ENCODE data around the gene ATP7B. TPM values are rescaled to one million over a fixed set of nuclear protein-coding genes. Genes with fewer than 3 reads are reported as not detected.
A peak's percentile ranks its signal among the peaks of the same experiment; 100 is the strongest.

Gene ATP7B
- total RNA-seq, 1 experiment from 2014 or later, result 4.4 TPM

DNA sequence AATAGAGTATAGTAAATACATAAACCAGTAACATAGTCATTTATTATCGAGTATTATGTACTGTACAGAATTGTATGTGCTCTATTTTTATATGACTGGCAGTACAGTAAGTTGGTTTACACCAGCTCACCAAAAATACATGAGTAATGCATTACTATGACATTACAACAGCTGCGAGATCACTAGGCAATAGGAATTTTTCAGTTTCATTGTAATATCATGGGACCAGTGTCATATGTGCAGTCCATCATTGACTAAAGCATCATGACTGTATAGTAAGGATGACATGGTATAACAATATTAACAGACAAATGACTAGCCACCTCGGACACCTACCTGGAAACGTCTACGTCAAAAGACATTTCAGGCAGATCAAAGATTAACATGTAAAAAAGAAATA, 33.6 kb downstream of the ATP7B start:
- Histone ChIP-seq H3K4me1 (ENCODE audit: insufficient read depth, low read length) (no peaks in the 10 kb centered on the region), H3K9me2 (replicated peaks; ENCODE audit: low read length) (no peaks in the 10 kb centered on the region), H2AFZ (ENCODE audit: low read length) (no peak overlapping the region), H3K9ac (ENCODE audit: low read length) (no peak overlapping the region), H4K20me1 (ENCODE audit: low read length) (no peaks in the 10 kb centered on the region), H3K4me3 (ENCODE audit: low read length) (no peak overlapping the region), H3K9me3 (ENCODE audit: low read length) (no peaks in the 10 kb centered on the region), H3F3A (ENCODE audit: low read length, unreplicated experiment) (no peaks in the 10 kb centered on the region), H3K27ac (ENCODE audit: low read length) (no peak overlapping the region), H3K27me3 (ENCODE audit: low read length) (no peaks in the 10 kb centered on the region), H3K36me3 (ENCODE audit: low read depth, low read length) (no peaks in the 10 kb centered on the region), H3K79me2 (ENCODE audit: low read length) (no peaks in the 10 kb centered on the region), H3K4me2 (ENCODE audit: low read length) (no peak overlapping the region)
- ChIA-PET POLR2A (ENCODE audit: unreplicated experiment) (interaction anchor here (0.6 kb wide), 1 partner anchor 217 kb away, joined by 5 read pairs; no protein-coding TSS in a partner anchor), CTCF (no interaction called here)
- BruUV-seq (replicated peaks), result no TSS peak
- TF ChIP-seq EZH2 (IDR thresholded peaks at IDR 0.05; ENCODE audit: low read length, unreplicated experiment), result no peak
- TF ChIP-seq CTCF (conservative IDR thresholded peaks at IDR 0.05; ENCODE audit: low read depth, low read length), result no peak
- TF ChIP-seq EZH2phosphoT487 (IDR thresholded peaks at IDR 0.05; ENCODE audit: borderline replicate concordance, low read length), result no peak
- intact Hi-C loops (cut with micrococcal nuclease), result no loop called here
- no peak; the same call in 1 of the 2 replicates for ATAC-seq
- DNase-seq, result no peak

- no peaks in the 10 kb centered on the region for H4K20me1 ChIP-seq (ENCODE audit: low read length)
- H3K9me3 ChIP-seq (ENCODE audit: low read length), result no peaks in the 10 kb centered on the region
- H3K9ac ChIP-seq (ENCODE audit: low read length), result no peak overlapping the region
- H3K36me3 ChIP-seq (ENCODE audit: low read depth, low read length), result no peaks in the 10 kb centered on the region
- no peaks in the 10 kb centered on the region for H3K79me2 ChIP-seq (ENCODE audit: low read length)
- H3K27ac ChIP-seq (ENCODE audit: low read length), result no peak overlapping the region
- no peaks in the 10 kb centered on the region for H3K9me2 ChIP-seq (replicated peaks; ENCODE audit: low read length)
- no peaks in the 10 kb centered on the region for H3K27me3 ChIP-seq (ENCODE audit: low read length)
- CTCF ChIA-PET, result no interaction called here
- H3K4me1 ChIP-seq (ENCODE audit: insufficient read depth, low read length), result no peaks in the 10 kb centered on the region
- no peak for TF ChIP-seq EZH2phosphoT487 (IDR thresholded peaks at IDR 0.05; ENCODE audit: borderline replicate concordance, low read length)
- TF ChIP-seq CTCF (conservative IDR thresholded peaks at IDR 0.05; ENCODE audit: low read depth, low read length), result no peak
- TF ChIP-seq EZH2 (IDR thresholded peaks at IDR 0.05; ENCODE audit: low read length, unreplicated experiment), result no peak
- no TSS peak for BruUV-seq (replicated peaks)
- no peak overlapping the region for H2AFZ ChIP-seq (ENCODE audit: low read length)
- no peak overlapping the region for H3K4me3 ChIP-seq (ENCODE audit: low read length)
- intact Hi-C loops (cut with micrococcal nuclease), result no loop called here
- ATAC-seq, result no peak
- POLR2A ChIA-PET (ENCODE audit: unreplicated experiment), result no interaction called here
- no peaks in the 10 kb centered on the region for H3F3A ChIP-seq (ENCODE audit: low read length, unreplicated experiment)
- no peak for DNase-seq
- no peak overlapping the region for H3K4me2 ChIP-seq (ENCODE audit: low read length)
Measured at GRCh38 chr13:51976890-51977289, 34.4 kb downstream of the ATP7B start.

- H3K79me2 ChIP-seq (ENCODE audit: low read length), result no peaks in the 10 kb centered on the region
- no peak overlapping the region for H3K9ac ChIP-seq (ENCODE audit: low read length)
- no peak overlapping the region for H3K27ac ChIP-seq (ENCODE audit: low read length)
- no peak overlapping the region for H3K4me2 ChIP-seq (ENCODE audit: low read length)
- POLR2A ChIA-PET (ENCODE audit: unreplicated experiment), result no interaction called here
- no peak for TF ChIP-seq EZH2phosphoT487 (IDR thresholded peaks at IDR 0.05; ENCODE audit: borderline replicate concordance, low read length)
- no peak for TF ChIP-seq EZH2 (IDR thresholded peaks at IDR 0.05; ENCODE audit: low read length, unreplicated experiment)
- no peak for TF ChIP-seq CTCF (conservative IDR thresholded peaks at IDR 0.05; ENCODE audit: low read depth, low read length)
- intact Hi-C loops (cut with micrococcal nuclease), result no loop called here
- H2AFZ ChIP-seq (ENCODE audit: low read length), result no peak overlapping the region
- no TSS peak for BruUV-seq (replicated peaks)
- no peaks in the 10 kb centered on the region for H3K9me2 ChIP-seq (replicated peaks; ENCODE audit: low read length)
- H3K4me1 ChIP-seq (ENCODE audit: insufficient read depth, low read length), result no peaks in the 10 kb centered on the region
- H3K36me3 ChIP-seq (ENCODE audit: low read depth, low read length), result no peaks in the 10 kb centered on the region
- DNase-seq (peak; percentile 18), ATAC-seq (no peak)
- CTCF ChIA-PET, result no interaction called here
- no peaks in the 10 kb centered on the region for H3F3A ChIP-seq (ENCODE audit: low read length, unreplicated experiment)
- no peaks in the 10 kb centered on the region for H4K20me1 ChIP-seq (ENCODE audit: low read length)
- H3K9me3 ChIP-seq (ENCODE audit: low read length), result no peaks in the 10 kb centered on the region
- no peak overlapping the region for H3K4me3 ChIP-seq (ENCODE audit: low read length)
- no peaks in the 10 kb centered on the region for H3K27me3 ChIP-seq (ENCODE audit: low read length)
Measured at GRCh38 chr13:51976423-51976822, 34.8 kb downstream of the ATP7B start.

All from PC-3 (cell line).